Measurements from ENCODE around the gene TMEM35B. TPM values are rescaled to one million over a fixed set of nuclear protein-coding genes. Genes with fewer than 3 reads are reported as not detected.

The TMEM35B gene
- total RNA-seq: 5.9 and 17.6 TPM in 2 replicates

GRCh38 chr1:34984793-34985608, at the start of gene TMEM35B:
TMEM35B (minus strand) TSS chr1:34985347; CDS start chr1:34985305, 42 bp downstream.

Other genes with a start within 250 kb of the TMEM35B start
- 105 and 109 TPM in 2 replicates for gene GJB5, start 230.3 kb downstream of the TMEM35B start, total RNA-seq
- gene GJB4, start 225.6 kb downstream of the TMEM35B start, total RNA-seq: 11.8 and 18.1 TPM in 2 replicates
- 115 and 159 TPM in 2 replicates for gene GJB3, start 204.1 kb downstream of the TMEM35B start, total RNA-seq
- not detected in 2 replicates for gene GJA4, start 192.3 kb downstream of the TMEM35B start, total RNA-seq
- 31.0 and 37.5 TPM in 2 replicates for gene SMIM12, start 125.6 kb downstream of the TMEM35B start, total RNA-seq
- not detected in 2 replicates for gene DLGAP3, start 55.7 kb downstream of the TMEM35B start, total RNA-seq
- gene ZMYM6, start 46.6 kb upstream of the TMEM35B start, total RNA-seq: 5.8 and 9.1 TPM in 2 replicates
- gene ZMYM1, start 94.0 kb upstream of the TMEM35B start, total RNA-seq: 6.7 and 13.5 TPM in 2 replicates
- gene SFPQ, start 207.8 kb upstream of the TMEM35B start, total RNA-seq: 142 and 179 TPM in 2 replicates